HL-60/S4 treated with phorbol 12-myristate 13-acetate at 8.2 ng/mL for 4 days and 3 days (cell line): ENCODE data around the gene IFNL1.
"Not testable (repeated sequence)": the region's sequence is repeated elsewhere in the genome, so short reads cannot be mapped to it uniquely, and the experiment has no call there.

Experiments
- in situ Hi-C: fragments of 300-500 bp; cut with MboI; formaldehyde crosslinking; loops from 2 replicates; pipeline ENCODE4 v1.15.0; 2022; ENCODE audit warnings: low sequenced_read_pairs

Gene IFNL1

GRCh38 chr19:39307822-39308530, 11.8 kb downstream of the IFNL1 start:
- in situ Hi-C loops: no loop called here

DNA sequence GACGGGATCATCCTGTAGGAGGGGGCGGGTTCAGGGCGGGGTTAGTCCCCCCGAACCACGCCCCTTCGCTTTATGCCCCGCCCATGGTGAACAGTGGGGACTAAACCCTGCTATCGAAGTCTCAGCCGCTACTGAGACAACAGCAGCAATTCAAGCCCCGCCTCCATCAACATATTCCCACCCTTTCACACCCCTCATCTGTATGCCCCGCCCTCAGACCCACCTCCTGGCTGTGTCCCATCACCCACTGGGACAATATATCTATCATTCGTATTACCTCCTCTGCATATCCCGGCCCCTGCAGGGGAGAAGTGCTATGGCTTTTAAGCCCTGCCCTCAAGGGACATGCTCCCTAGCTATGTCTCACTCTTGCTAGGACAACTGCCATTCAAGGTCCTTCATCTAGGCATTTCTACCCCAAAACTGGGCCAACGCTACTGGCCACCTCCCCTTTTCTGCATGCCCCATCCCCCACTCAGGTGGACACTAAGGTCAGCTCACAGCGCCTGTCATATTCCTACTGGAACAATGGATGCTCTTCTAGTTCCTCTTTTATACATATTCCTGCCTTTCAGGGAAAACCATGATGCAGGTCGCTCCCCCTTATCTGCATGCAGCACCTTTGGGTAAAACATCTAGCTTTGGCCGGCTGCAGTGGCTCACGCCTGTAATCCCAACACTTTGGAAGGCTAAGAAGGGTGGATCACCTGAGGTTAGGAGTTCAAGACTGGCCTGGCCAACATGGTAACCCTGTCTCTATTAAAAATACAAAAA, 12.5 kb downstream of the IFNL1 start:
- in situ Hi-C loops: no loop called here

GRCh38 chr19:39309305-39309670, 13.1 kb downstream of the IFNL1 start:
- in situ Hi-C loops: not testable (repeated sequence)

GRCh38 chr19:39310558-39311311, 14.5 kb downstream of the IFNL1 start:
- in situ Hi-C loops: no loop called here

- in situ Hi-C loops: no loop called here
Observed at GRCh38 chr19:39314016-39314728, 18.0 kb downstream of the IFNL1 start.

- in situ Hi-C loops: no loop called here
Observed at GRCh38 chr19:39315933-39316332, 19.7 kb downstream of the IFNL1 start.

DNA sequence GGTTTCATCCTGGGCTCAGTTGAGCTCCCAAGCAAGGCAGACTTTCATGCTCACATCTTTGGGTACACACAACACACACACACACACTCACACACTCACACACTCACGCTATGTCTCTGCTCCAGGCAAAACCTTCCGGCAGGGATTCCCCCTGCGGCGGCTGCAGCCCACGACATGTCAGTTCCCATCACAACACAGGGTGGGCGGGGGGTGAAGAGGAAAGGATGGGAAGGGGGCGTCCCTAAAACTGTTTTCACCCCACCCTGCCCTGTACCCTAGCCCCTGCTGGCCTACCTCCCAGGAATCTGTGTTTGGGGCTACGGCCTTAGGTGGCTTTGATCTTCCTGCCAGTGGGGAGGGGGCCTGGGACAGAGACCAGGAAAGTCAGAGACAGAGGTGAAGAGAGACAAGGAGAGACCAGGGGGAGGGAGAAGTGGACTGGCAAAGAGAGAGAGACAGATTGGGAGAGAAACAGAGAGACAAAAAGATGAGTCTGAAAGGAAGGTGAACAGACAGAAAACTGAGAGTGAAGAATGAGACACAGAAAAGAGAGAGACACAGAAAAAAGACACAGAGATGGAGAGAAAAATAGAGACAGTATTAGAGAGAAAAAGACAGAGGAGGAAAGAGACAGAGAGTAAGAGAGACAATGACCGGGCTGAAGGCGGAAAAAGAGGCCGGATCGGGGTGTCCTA, 20.6 kb downstream of the IFNL1 start:
- in situ Hi-C loops: no loop called here

DNA sequence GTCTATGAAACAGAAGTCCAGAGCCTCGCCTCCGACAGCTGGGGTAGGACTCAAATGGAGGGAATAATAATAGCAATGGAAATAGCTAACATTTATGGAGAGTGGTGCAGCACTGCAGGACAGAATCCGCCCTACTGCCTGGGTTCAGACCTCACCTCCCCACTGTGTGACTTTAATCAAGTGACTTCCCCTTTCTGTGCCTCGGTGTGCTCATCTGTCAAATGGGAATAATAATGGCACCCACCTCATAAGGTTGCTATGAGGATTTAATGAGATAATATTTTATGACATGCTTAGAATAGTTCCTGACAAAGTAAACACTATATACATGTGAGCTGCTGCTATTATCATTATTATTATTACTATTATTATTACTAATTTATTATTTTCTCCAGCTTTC, 21.3 kb downstream of the IFNL1 start:
- in situ Hi-C loops: no loop called here

DNA sequence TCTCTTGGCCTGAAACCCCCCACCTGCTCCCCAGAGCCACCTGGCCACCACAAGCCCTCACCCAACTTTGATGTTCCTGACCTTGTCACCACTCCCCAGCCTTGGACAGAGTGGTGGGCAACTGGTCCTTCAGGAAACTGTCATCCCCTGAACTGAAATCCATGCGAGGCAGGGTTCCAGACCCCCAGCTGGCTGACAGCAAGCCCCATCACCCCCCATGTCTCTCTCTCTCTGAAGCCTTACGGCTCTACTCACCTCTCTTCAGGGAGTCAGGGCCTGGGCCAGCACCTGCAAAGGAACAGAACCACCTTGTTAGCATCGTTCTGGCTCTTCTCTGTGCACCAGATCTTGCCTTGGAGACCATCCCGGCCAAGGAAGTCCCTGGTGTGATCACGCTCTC, 21.9 kb downstream of the IFNL1 start:
- in situ Hi-C loops: no loop called here

DNA sequence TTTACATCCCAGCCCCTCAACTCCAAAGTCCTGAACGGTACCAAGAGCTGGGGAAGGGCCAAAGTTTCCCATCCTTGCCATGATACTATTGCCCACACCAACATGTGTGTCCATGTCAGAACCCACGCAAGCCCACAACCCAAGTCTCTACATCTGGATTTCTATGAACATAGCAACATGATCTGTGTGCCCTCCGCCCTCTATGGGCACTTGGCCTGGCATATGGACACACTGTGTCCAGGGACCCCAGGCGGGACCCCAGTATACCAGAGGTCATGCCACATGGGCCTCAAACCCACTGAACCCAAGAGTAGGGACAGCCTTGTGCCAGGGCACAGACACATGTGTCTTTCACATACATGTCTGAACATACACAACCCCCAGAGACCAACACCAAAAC, 22.5 kb downstream of the IFNL1 start:
- in situ Hi-C loops: no loop called here

DNA sequence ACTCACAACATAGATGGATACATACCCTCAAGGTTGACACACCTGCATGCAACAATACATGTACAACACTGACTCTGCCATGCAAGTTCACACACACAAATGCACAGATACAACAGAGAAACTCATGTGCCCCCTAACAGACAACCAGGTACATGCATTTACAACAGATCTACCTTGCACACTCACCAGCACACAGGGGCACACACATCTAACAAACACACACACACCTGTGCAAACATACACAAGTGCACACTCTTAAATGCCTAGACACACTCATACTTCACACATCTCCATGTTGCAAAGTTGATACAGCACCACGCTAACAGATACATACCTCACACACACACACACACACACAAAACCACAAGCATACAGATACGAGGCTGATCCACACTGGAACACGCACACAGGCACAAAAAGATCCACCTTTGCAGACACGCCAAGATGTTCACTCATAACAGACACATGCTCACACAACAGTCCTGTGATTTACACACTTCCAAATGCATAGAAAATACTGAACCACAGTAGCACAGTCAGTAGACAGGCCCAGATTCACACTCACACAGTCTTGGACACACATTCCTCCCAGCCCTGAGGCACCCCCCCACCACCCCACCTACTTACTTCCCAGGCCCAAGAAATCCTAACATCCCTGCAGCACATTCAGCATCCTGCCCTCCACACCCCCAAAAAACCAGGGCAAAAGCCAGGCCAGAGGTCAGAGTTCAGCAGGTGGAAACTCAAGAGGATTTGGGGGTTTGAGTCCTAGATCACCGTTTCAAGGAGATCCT, 23.1 kb downstream of the IFNL1 start:
- in situ Hi-C loops: no loop called here

DNA sequence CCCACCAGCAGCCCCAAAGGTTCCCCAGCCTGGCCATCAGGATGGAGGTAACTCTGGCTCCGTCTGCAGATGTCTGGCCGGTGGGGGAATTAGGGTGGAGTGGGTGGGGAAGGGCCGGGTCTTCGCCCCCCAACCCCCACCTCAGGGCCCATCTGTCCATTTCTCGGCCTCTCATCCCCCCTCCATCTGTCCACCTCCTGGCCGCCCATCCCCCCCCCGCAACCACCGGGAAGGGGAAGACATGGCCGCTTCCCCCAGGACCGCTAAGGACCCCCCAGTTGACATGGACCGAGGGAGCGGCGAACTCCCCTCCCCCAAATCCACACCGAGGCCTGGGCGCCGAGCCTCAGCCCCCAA, 23.7 kb downstream of the IFNL1 start:
- in situ Hi-C loops: loop anchor here (10.0 kb wide), 1 partner anchor 205 kb away; no protein-coding TSS in a partner anchor

GRCh38 chr19:39321117-39321831, 25.1 kb downstream of the IFNL1 start:
- in situ Hi-C loops: loop anchor here (10.0 kb wide), 1 partner anchor 206 kb away; no protein-coding TSS in a partner anchor

GRCh38 chr19:39321832-39322176, 25.6 kb downstream of the IFNL1 start:
- in situ Hi-C loops: loop anchor here (10.0 kb wide), 1 partner anchor 207 kb away; no protein-coding TSS in a partner anchor

- in situ Hi-C loops: loop anchor here (10.0 kb wide), 1 partner anchor 210 kb away; no protein-coding TSS in a partner anchor
Observed at GRCh38 chr19:39324242-39324842, 28.1 kb downstream of the IFNL1 start.

GRCh38 chr19:39325778-39326665, 29.8 kb downstream of the IFNL1 start:
- in situ Hi-C loops: loop anchor here (10.0 kb wide), 1 partner anchor 211 kb away; no protein-coding TSS in a partner anchor

- in situ Hi-C loops: loop anchor here (10.0 kb wide), 1 partner anchor 213 kb away; no protein-coding TSS in a partner anchor
Observed at GRCh38 chr19:39327363-39328045, 31.3 kb downstream of the IFNL1 start.
